Keratinocyte (primary cell): ENCODE results near the gene KRTAP9-4.

Experiments
- CTCF ChIP-seq, 3 experiments: IDR thresholded peaks in 1 of 3; conservative IDR thresholded peaks in 1 of 3; optimal IDR thresholded peaks in 1 of 3; 2 replicates in 2 of 3; 3 replicates in 1 of 3; pipeline versions ENCODE3 to v1.5.1; 2011; ENCODE audit warnings: low read length in 3 of 3, mild to moderate bottlenecking in 3 of 3, moderate library complexity in 2 of 3, control low read depth in 1 of 3, inconsistent platforms in 1 of 3; ENCODE audit not compliant: insufficient read depth in 2 of 3; ENCODE audit errors: extremely low read depth in 1 of 3
- EZH2 ChIP-seq: IDR thresholded peaks from one replicate; pipeline ENCODE4 v1.6.1; 2012; ENCODE audit warnings: inconsistent platforms, mild to moderate bottlenecking, low read length, moderate library complexity

GRCh38 chr17:41298458-41299135 lies 49.1 kb downstream of the KRTAP9-4 start:
- TF ChIP-seq CTCF (optimal IDR thresholded peaks at IDR 0.05 in 1 of 3, IDR thresholded peaks at IDR 0.05 in 1 of 3, conservative IDR thresholded peaks at IDR 0.05 in 1 of 3; ENCODE audit: extremely low read depth in 1 of 3, insufficient read depth in 2 of 3, low read length in 3 of 3) (no peak), EZH2 (no peak)
